H9 (cell line): ENCODE data around the gene C16orf87. TPM values are rescaled to one million over a fixed set of nuclear protein-coding genes. Genes with fewer than 3 reads are reported as not detected.
A peak's percentile ranks its signal among the peaks of the same experiment; 100 is the strongest.

ENCODE experiments used
- DNase-seq: peaks from one replicate; pipeline ENCODE4 v3.0.0-alpha.2; 2017
- H2AFZ ChIP-seq: one replicate; pipeline ENCODE4 v1.6.1; 2013; ENCODE audit warnings: mild to moderate bottlenecking, low read length, control low read depth, moderate library complexity
- H2AK5ac ChIP-seq: 2 replicates; pipeline ENCODE4 v1.6.1; 2013; ENCODE audit warnings: low read length, control low read depth, mixed read lengths; ENCODE audit not compliant: insufficient read length
- H2BK120ac ChIP-seq: one replicate; pipeline ENCODE4 v1.6.1; 2013; ENCODE audit warnings: low read depth, mild to moderate bottlenecking, low read length, control low read depth, inconsistent platforms; ENCODE audit not compliant: poor library complexity, severe bottlenecking
- H2BK12ac ChIP-seq: 2 replicates; pipeline ENCODE4 v1.6.1; 2013; ENCODE audit warnings: low read length, control low read depth, mixed read lengths, low read depth; ENCODE audit not compliant: insufficient read length
- H2BK15ac ChIP-seq: 2 replicates; pipeline ENCODE4 v1.6.1; 2013; ENCODE audit warnings: low read depth, low read length, control low read depth
- H2BK20ac ChIP-seq: one replicate; pipeline ENCODE4 v1.6.1; 2013; ENCODE audit warnings: low read depth, mild to moderate bottlenecking, low read length, control low read depth, inconsistent platforms; ENCODE audit not compliant: poor library complexity, severe bottlenecking
- H2BK5ac ChIP-seq: 2 replicates; pipeline ENCODE4 v1.6.1; 2013; ENCODE audit warnings: low read length, control low read depth, mixed read lengths; ENCODE audit not compliant: insufficient read length
- H3K14ac ChIP-seq: 2 replicates; pipeline ENCODE4 v1.6.1; 2013; ENCODE audit warnings: low read length, control low read depth; ENCODE audit not compliant: insufficient read depth
- H3K18ac ChIP-seq: 2 replicates; pipeline ENCODE4 v1.6.1; 2013; ENCODE audit warnings: low read depth, mild to moderate bottlenecking, mixed read lengths, low read length, control low read depth; ENCODE audit not compliant: insufficient read length
- H3K23ac ChIP-seq: 2 replicates; pipeline ENCODE4 v1.6.1; 2013; ENCODE audit warnings: low read length, control low read depth, mixed read lengths, low read depth; ENCODE audit not compliant: insufficient read length
- H3K23me2 ChIP-seq: 2 replicates; pipeline ENCODE4 v1.6.1; 2013; ENCODE audit warnings: low read depth, mild to moderate bottlenecking, mixed read lengths, low read length, control low read depth; ENCODE audit not compliant: insufficient read length, poor library complexity, severe bottlenecking
- H3K27ac ChIP-seq: 2 replicates; pipeline ENCODE4 v1.5.1; 2013; ENCODE audit warnings: low read length, control low read depth, mixed read lengths, low read depth; ENCODE audit not compliant: insufficient read length
- H3K27me3 ChIP-seq: 2 replicates; pipeline ENCODE4 v1.6.1; 2013; ENCODE audit warnings: low read length, control low read depth, inconsistent platforms; ENCODE audit not compliant: insufficient read depth
- H3K4ac ChIP-seq: 2 replicates; pipeline ENCODE4 v1.6.1; 2013; ENCODE audit warnings: low read depth, mild to moderate bottlenecking, control low read depth, inconsistent platforms, low read length, moderate library complexity
- H3K4me1 ChIP-seq: 2 replicates; pipeline ENCODE4 v1.6.1; 2013; ENCODE audit warnings: low read length, control low read depth, inconsistent platforms; ENCODE audit not compliant: insufficient read depth
- H3K4me2 ChIP-seq: 2 replicates; pipeline ENCODE4 v1.6.1; 2013; ENCODE audit warnings: low read length, control low read depth, mixed read lengths; ENCODE audit not compliant: insufficient read length, insufficient read depth
- H3K56ac ChIP-seq: 2 replicates; pipeline ENCODE4 v1.6.1; 2013; ENCODE audit warnings: low read depth, mild to moderate bottlenecking, mixed read lengths, low read length, control low read depth; ENCODE audit not compliant: insufficient read length
- H3K79me1 ChIP-seq: 2 replicates; pipeline ENCODE4 v1.6.1; 2013; ENCODE audit warnings: low read depth, mild to moderate bottlenecking, moderate library complexity, low read length, control low read depth, inconsistent platforms; ENCODE audit not compliant: insufficient read depth, poor library complexity, severe bottlenecking
- H3K79me2 ChIP-seq: 2 replicates; pipeline ENCODE4 v1.6.1; 2013; ENCODE audit warnings: low read length, control low read depth, inconsistent platforms; ENCODE audit not compliant: insufficient read depth
- H3K9ac ChIP-seq: 2 replicates; pipeline ENCODE4 v1.6.1; 2013; ENCODE audit warnings: low read length, control low read depth, mixed read lengths; ENCODE audit not compliant: insufficient read length; ENCODE audit errors: extremely low read depth
- H3K9me3 ChIP-seq: one replicate; pipeline ENCODE4 v1.6.1; 2013; ENCODE audit warnings: low read depth, low read length, inconsistent platforms; ENCODE audit not compliant: control insufficient read depth
- H3T11ph ChIP-seq: one replicate; pipeline ENCODE4 v1.6.1; 2013; ENCODE audit warnings: mild to moderate bottlenecking, low read length, control low read depth, inconsistent platforms
- H4K20me1 ChIP-seq: one replicate; pipeline ENCODE4 v1.6.1; 2013; ENCODE audit not compliant: control insufficient read depth, insufficient read length, insufficient read depth
- H4K5ac ChIP-seq: 2 replicates; pipeline ENCODE4 v1.6.1; 2013; ENCODE audit warnings: low read depth, mild to moderate bottlenecking, mixed read lengths, low read length, control low read depth; ENCODE audit not compliant: insufficient read length
- H4K8ac ChIP-seq: replicated peaks from 2 replicates; pipeline ENCODE4 v1.6.1; 2013; ENCODE audit warnings: low read length, control low read depth, mixed read lengths, low read depth; ENCODE audit not compliant: insufficient read length
- H4K91ac ChIP-seq: 2 replicates; pipeline ENCODE4 v1.6.1; 2013; ENCODE audit warnings: low read depth, mild to moderate bottlenecking, moderate library complexity, mixed read lengths, low read length, control low read depth; ENCODE audit not compliant: insufficient read length
- H3K27ac Mint-ChIP-seq, 3 experiments: 2 replicates in 2 of 3; 3 replicates in 1 of 3; pipeline ENCODE4 v1.8.0; 2020 to 2021; ENCODE audit warnings: mixed read lengths in 3 of 3, mild to moderate bottlenecking in 1 of 3, moderate library complexity in 1 of 3
- H3K27me3 Mint-ChIP-seq: 2 replicates; pipeline ENCODE4 v1.8.0; 2021; ENCODE audit warnings: low read depth, mild to moderate bottlenecking, moderate library complexity, mixed read lengths
- H3K36me3 Mint-ChIP-seq, 3 experiments: 2 replicates in 2 of 3; 3 replicates in 1 of 3; pipeline ENCODE4 v1.8.0; 2020 to 2021; ENCODE audit warnings: low read depth in 3 of 3, mixed read lengths in 3 of 3; ENCODE audit not compliant: insufficient read depth in 1 of 3
- H3K4me1 Mint-ChIP-seq, 2 experiments: 2 replicates each; pipeline ENCODE4 v1.8.0; 2020; ENCODE audit warnings: mixed read lengths in 2 of 2
- H3K4me3 Mint-ChIP-seq, 2 experiments: 2 replicates in 1 of 2; 3 replicates in 1 of 2; pipeline ENCODE4 v1.8.0; 2020 to 2021; ENCODE audit warnings: mild to moderate bottlenecking in 2 of 2, mixed read lengths in 2 of 2, moderate library complexity in 1 of 2
- H3K9me3 Mint-ChIP-seq, 2 experiments: 2 replicates in 1 of 2; 3 replicates in 1 of 2; pipeline ENCODE4 v1.8.0; 2020; ENCODE audit warnings: mild to moderate bottlenecking in 2 of 2, mixed read lengths in 2 of 2, moderate library complexity in 1 of 2
- WGBS: extraction: QIAGEN DNeasy Blood & Tissue Kit; methylation state at CpG from one replicate; pipeline ENCODE4 v1.1.7; 2013; ENCODE audit warnings: missing lambda C conversion rate, low lambda C conversion rate, mixed read lengths; ENCODE audit not compliant: insufficient read length; ENCODE audit errors: extremely low coverage; 5-methylcytosine and 5-hydroxymethylcytosine counted together
- total RNA-seq: library from RNA; stranded (reverse); gene quantifications from 2 replicates; pipeline ENCODE4 v1.2.1, GENCODE V29; 2021
- TF ChIP-seq, protein P1 (sequence below): fragments of 200-600 bp; sonication (generic); conservative IDR thresholded peaks from 3 replicates; pipeline ENCODE4 v1.8.0; 2021; ENCODE audit warnings: antibody characterized with exemption, mild to moderate bottlenecking

The C16orf87 gene
- total RNA-seq, 1 experiment from 2014 or later = 16.7 TPM

GRCh38 chr16:46753015-46753414 is 78.0 kb downstream of the C16orf87 start:
- no peak for DNase-seq
- Histone ChIP-seq H2AK5ac (no peak overlapping the region), H2BK15ac (no peak overlapping the region), H3T11ph (no peak overlapping the region), H3K18ac (no peak overlapping the region), H2BK12ac (no peak overlapping the region), H3K9ac (no peak overlapping the region), H3K14ac (no peak overlapping the region), H3K23ac (no peak overlapping the region), H3K4me2 (no peak overlapping the region), H2BK5ac (no peak overlapping the region), H3K27ac (no peak overlapping the region), H4K5ac (no peak overlapping the region), H2BK20ac (no peak overlapping the region), H4K91ac (no peak overlapping the region), H2AFZ (no peak overlapping the region), H3K79me2 (no peaks in the 10 kb centered on the region), H4K20me1 (no peaks in the 10 kb centered on the region), H3K9me3 (no peaks in the 10 kb centered on the region), H4K8ac (no peak overlapping the region), H3K79me1 (no peaks in the 10 kb centered on the region), H2BK120ac (no peak overlapping the region), H3K27me3 (no peaks in the 10 kb centered on the region), H3K23me2 (no peaks in the 10 kb centered on the region), H3K4ac (no peak overlapping the region), H3K4me1 (peaks cover 6% of the 10 kb centered on the region; the same call in 1 of the 2 replicates), H3K56ac (no peak overlapping the region)
- WGBS = no CpG with 5 or more reads among the region's 5 CpGs
- peaks cover 31% of the 10 kb centered on the region in 2 experiments for H3K4me1 Mint-ChIP-seq
- no peaks in the 10 kb centered on the region; the same call in 1 of the 2 replicates for H3K27me3 Mint-ChIP-seq
- no peaks in the 10 kb centered on the region for H3K9me3 Mint-ChIP-seq
- no peak overlapping the region for H3K4me3 Mint-ChIP-seq
- H3K36me3 Mint-ChIP-seq = no peaks in the 10 kb centered on the region
- TF ChIP-seq, protein P1, sequence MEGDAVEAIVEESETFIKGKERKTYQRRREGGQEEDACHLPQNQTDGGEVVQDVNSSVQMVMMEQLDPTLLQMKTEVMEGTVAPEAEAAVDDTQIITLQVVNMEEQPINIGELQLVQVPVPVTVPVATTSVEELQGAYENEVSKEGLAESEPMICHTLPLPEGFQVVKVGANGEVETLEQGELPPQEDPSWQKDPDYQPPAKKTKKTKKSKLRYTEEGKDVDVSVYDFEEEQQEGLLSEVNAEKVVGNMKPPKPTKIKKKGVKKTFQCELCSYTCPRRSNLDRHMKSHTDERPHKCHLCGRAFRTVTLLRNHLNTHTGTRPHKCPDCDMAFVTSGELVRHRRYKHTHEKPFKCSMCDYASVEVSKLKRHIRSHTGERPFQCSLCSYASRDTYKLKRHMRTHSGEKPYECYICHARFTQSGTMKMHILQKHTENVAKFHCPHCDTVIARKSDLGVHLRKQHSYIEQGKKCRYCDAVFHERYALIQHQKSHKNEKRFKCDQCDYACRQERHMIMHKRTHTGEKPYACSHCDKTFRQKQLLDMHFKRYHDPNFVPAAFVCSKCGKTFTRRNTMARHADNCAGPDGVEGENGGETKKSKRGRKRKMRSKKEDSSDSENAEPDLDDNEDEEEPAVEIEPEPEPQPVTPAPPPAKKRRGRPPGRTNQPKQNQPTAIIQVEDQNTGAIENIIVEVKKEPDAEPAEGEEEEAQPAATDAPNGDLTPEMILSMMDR = no peak
- peak overlapping the region in 1 of 3 experiments; percentile 4; a peak in 1 of 7 replicates for H3K27ac Mint-ChIP-seq
